Cortex of kidney (tissue), 1 donor: Measurements from ENCODE around the gene STRADA.

Source experiments
- DNase-seq: peaks from one replicate; lab custom pipeline; 2025; lab: John Stamatoyannopoulos, UW

Gene STRADA

GRCh38 chr17:63700528-63701455 lies 40.8 kb downstream of the STRADA start:
- DNase-seq: no peak

GRCh38 chr17:63699638-63700527 lies 41.7 kb downstream of the STRADA start, which contains the start of gene LIMD2:
TSS of gene LIMD2 (minus strand) at chr17:63700125. CDS start at chr17:63699298, 827 bp downstream.
- no peak for DNase-seq

GRCh38 chr17:63698886-63699637 lies 42.5 kb downstream of the STRADA start:
- DNase-seq: no peak

- no peak for DNase-seq
These were observed 43.2 kb downstream of the STRADA start for GRCh38 chr17:63698381-63698885.

- no peak for DNase-seq
These were observed 44.0 kb downstream of the STRADA start for GRCh38 chr17:63697341-63698286.

- DNase-seq: no peak
These were observed 45.1 kb downstream of the STRADA start for GRCh38 chr17:63696381-63696961.

- no peak for DNase-seq
These were observed 45.7 kb downstream of the STRADA start for GRCh38 chr17:63695889-63696288.

- no peak for DNase-seq
These were observed 46.4 kb downstream of the STRADA start for GRCh38 chr17:63694950-63695773.

GRCh38 chr17:63694229-63694949 lies 47.2 kb downstream of the STRADA start:
- DNase-seq: no peak

GRCh38 chr17:63693411-63694113 lies 48.0 kb downstream of the STRADA start:
- no peak for DNase-seq

- no peak for DNase-seq
These were observed 49.3 kb downstream of the STRADA start for GRCh38 chr17:63692195-63692816.

- no peak for DNase-seq
These were observed 52.1 kb downstream of the STRADA start for GRCh38 chr17:63689479-63689878.

GRCh38 chr17:63688396-63689020 lies 53.1 kb downstream of the STRADA start:
- DNase-seq: no peak

- no peak for DNase-seq
These were observed 55.4 kb downstream of the STRADA start for GRCh38 chr17:63686138-63686685.

- no peak for DNase-seq
These were observed 56.0 kb downstream of the STRADA start for GRCh38 chr17:63685578-63685977.

GRCh38 chr17:63685041-63685440 lies 56.6 kb downstream of the STRADA start:
- DNase-seq: no peak

GRCh38 chr17:63682981-63683380 lies 58.6 kb downstream of the STRADA start:
- no peak for DNase-seq
